Stimulated activated CD4-positive, alpha-beta T cell treated with anti-CD3 and anti-CD28 coated beads, Interleukin-2, amount 100 ng/mL, for 48 hours (primary cell): ENCODE results near the gene CHKA.

Experiments
- DNase-seq, 2 donors: peaks; one replicate each; pipeline ENCODE4 v3.0.0-alpha.2; 2020

The CHKA gene

GRCh38 chr11:68121067-68121899 lies at the start of gene CHKA:
Gene CHKA (minus strand): TSS chr11:68121388. CDS start chr11:68121177, 211 bp downstream.
- peak; percentile 77 to 84 for DNase-seq

GRCh38 chr11:68169442-68169841 lies 48.3 kb upstream of the CHKA start:
- no peak for DNase-seq

GRCh38 chr11:68168694-68169093 lies 47.5 kb upstream of the CHKA start:
- no peak for DNase-seq

- DNase-seq = no peak
Measured at GRCh38 chr11:68167474-68167873, 46.3 kb upstream of the CHKA start.

DNA sequence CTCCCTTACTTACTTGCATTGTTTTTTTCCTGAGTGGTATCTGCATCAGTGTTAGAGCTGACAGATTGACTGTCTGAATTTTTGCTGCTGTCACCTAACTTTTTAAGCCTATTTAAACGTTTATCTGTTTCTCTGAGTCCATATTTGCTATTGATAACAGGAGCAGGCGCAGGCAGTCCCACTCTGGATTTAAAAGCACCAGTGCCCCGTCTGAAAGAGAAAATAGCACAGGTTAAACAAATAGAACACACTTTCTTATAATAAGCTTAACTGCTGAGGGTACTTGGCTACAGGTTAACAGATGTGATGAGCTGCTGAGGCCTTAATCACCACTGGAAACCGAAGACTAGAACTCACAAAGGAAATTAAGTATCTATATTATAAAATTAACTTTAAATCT lies 45.8 kb upstream of the CHKA start:
- DNase-seq = no peak

GRCh38 chr11:68165601-68166000 lies 44.4 kb upstream of the CHKA start:
- DNase-seq = no peak

DNA sequence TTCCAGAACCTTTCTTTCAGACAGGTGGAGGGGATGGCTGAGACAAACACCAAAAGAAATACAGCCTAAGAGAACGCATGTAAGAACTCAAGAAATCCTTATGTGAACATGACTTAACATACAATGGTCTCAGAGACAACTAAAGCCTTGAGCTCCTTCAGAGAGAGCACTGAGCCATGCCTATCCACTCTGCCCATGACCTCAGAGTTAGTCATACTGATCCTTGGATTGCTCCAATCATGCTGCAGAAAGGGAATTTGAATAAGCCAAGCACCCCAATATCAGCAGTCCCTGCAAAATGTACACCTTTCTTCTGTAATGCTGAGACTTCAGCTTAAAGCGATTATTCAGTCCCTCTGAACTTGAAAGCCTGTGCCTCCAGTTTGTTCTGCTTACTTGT lies 43.2 kb upstream of the CHKA start:
- no peak for DNase-seq

- no peak for DNase-seq
Measured at GRCh38 chr11:68163691-68164090, 42.5 kb upstream of the CHKA start.

GRCh38 chr11:68160100-68160695 lies 39.0 kb upstream of the CHKA start:
- DNase-seq = no peak

- DNase-seq = no peak
Measured at GRCh38 chr11:68159665-68160064, 38.5 kb upstream of the CHKA start.

DNA sequence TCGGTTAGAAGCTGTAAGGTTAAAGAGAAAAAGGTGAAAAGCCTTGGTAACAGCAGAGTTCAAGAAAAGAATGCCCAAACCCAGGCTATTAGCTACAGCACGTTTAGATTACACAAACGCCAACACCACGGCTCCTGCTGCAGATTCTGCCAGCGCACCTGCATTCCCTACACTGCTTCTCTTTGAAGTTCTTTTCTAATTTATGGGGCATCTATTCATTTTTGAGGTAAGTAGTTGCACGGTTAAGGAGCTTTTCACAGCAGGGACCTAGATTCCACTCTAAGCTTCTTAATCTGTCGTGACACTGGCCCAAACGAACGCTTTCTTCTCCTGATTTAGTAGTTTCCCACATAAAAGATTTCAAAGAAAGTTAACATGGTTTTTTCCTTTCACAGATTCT lies 38.0 kb upstream of the CHKA start:
- no peak for DNase-seq

DNA sequence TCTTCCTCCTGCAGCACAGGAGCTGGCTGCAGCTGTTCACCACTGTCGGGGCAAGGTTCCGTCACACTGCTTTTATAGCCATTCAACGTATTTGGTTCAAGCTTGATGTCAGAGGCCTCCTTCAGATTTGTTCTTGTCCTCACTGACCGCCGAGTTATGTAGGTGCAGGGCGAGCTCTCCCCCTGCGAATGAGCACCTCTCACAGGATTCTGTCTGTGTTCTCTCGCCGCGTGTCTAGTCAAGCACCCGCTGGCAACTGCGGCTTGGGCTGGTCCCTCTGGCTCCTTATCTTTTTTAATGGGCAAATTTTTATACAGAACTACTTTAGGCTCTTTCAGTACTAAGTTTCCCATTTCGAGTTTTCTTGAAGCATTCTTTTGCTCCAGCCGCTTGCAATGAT lies 37.4 kb upstream of the CHKA start:
- DNase-seq = no peak

DNA sequence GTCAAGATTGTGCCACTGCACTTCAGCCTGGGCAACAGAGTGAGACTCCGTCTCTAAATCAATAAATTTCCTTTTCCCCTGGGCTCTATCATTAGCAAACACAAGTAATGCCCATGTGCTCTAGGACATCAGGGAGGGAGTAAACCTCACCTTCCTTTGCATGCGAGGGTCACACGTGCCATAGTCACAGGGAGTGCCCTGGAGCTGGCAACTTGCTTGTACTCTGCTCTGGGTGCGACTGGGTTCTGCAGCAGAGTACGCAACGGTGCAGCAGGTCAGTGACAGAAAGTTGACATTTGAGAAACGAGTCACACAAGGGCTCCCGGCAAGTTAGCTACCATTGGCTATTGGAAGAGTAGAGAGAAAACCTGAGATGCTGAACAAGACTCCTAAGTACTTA lies 32.6 kb upstream of the CHKA start:
- DNase-seq = no peak

DNA sequence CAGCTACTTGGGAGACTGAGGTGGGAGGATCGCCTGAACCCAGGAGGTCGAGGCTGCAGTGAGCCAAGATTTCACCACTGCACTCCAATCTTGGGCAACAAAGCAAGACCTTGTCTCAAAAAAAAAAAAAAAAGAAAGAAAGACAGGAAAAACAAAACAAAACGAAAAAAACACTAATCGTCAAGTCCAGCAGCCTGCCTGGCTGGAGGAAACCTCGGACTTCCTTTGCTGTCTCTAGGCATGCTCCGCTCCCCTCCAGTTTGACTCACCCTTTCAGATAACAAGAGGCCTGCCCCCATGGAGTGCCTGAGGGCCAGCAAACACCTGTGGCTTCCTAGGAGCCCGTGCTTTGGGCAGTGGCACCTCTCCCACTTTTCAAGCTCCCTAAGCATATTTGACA lies 28.8 kb upstream of the CHKA start:
- DNase-seq = no peak

DNA sequence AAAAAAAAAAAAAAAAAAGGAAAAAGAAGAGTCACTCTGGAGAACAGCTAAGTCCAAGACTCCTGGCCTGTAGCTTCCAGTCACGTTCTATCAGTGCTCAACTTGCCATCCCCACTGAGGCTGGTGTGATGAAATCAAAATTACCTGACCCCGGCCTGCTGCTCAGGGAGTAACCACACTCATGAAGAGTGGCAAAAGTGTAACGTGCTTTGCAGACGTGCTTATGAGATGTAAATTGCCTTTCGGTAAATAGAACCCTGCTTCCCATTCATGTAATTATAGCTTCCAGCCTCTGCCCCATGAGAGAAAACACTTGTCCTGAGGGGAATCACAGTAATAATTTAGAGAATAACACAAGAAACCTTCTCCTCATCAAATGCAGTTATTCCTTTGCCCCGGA lies 28.2 kb upstream of the CHKA start:
- DNase-seq = no peak

GRCh38 chr11:68148879-68149278 lies 27.7 kb upstream of the CHKA start:
- DNase-seq = no peak

GRCh38 chr11:68148071-68148805 lies 27.1 kb upstream of the CHKA start:
- no peak for DNase-seq

DNA sequence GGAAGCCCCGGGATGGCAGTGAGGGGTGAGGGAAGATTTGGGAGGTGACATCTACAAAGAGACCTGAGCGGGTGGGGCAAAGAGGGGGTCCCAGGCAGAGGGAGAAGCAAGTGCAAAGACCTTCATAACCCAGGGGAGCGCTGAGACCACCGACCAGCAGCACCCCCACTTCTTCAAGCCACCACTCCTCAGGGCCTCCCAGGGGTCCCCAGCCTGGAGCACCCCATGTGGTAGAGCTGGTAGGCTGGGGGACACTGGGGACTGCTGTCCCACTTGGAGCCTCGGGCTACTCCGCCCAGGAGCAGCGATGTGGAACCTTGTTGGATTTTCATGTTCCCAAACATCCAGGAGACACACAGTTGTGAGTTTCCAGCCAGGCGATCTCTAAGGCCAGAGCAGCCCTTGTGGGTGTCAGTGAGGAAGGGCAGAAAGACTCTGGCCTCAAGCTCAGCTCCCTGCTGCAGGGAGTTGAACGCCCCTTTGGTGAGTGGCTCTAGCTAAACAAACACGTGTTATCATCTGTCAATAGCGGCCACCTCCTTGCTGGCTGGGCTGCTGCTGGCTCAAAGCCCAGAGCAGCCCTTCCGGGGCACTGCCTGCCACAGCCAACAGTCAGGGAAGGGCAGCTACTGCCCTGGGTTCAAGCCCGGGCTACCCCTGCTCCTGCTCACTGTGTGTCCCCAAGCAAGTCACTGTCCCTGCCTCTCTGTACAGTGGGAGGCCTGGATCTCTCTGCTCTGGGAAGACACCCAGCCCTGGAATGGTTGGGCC lies 25.7 kb upstream of the CHKA start:
- no peak for DNase-seq

DNA sequence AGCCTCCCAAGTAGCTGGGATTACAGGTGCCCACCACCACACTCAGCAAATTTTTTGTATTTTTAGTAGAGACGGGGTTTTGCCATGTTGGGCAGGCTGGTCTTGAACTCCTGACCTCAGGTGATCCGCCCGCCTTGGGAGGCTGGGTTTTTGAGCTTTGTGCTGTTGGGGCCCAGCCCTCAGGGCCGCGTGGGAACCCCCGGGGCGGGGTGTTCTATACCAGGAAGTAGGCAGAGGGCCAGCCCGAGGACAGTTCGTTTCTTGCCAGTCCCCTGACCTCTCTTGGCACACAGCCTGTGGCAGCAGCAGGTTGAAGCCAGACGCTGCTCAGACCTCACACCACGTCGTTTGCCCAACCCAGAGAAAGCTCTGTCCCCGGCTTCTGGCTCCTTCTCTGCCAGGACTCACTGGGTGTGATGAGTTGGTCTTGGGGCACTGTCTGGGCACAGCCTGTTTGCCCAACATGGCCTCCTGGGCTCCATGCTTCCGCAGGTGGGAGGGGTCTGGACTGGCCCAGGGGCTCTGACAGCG lies 24.9 kb upstream of the CHKA start:
- DNase-seq = no peak

- DNase-seq = no peak
Measured at GRCh38 chr11:68145120-68145866, 24.1 kb upstream of the CHKA start.

DNA sequence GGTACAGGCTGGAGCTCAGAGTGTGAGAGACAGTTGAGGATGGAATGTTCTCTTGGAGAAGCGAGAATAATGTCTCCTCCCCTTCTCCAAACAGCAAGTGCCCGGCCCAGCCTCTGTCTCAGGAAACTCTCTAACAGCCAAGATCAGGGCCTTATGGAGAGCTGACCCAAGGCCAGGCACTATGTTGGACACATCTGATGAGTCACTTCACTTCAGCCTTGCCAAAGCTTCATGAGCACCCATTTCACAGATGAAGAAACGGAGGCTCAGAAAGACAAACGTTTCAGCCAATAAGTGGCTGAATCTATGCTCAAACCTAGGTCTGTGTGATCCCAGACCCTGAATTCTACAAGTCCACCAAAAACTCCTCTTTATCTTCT lies 22.1 kb upstream of the CHKA start:
- DNase-seq = no peak
